K562 treated with DMSO at 1 percent for 12 hours (cell line): Measurements from ENCODE around the gene KLHL1. TPM values are rescaled to one million over a fixed set of nuclear protein-coding genes. Genes with fewer than 3 reads are reported as not detected.

ENCODE experiments used
- total RNA-seq: library from RNA; unstranded; fragments of 300-600 nt; gene quantifications from 2 replicates; pipeline ENCODE4 v1.2.3, GENCODE V29; 2022; ENCODE audit not compliant: insufficient read depth

Gene KLHL1
- not detected in 2 replicates for total RNA-seq

GRCh38 chr13:70108356-70109105 lies at the start of gene KLHL1:
KLHL1 (minus strand) TSS chr13:70108452; CDS start chr13:70107699, 753 bp downstream.

GRCh38 chr13:70107498-70108281 lies 562 bp downstream of the KLHL1 start, which contains the start of gene ATXN8OS:
ATXN8OS (plus strand) TSS chr13:70107826.

Other genes with a start within 250 kb of the KLHL1 start
- not detected in 2 replicates for gene ATXN8OS, start 626 bp downstream of the KLHL1 start, total RNA-seq